HG02973 (cell line): Measurements from ENCODE around the gene MCCC2.
"Not testable (repeated sequence)": the region's sequence is repeated elsewhere in the genome, so short reads cannot be mapped to it uniquely, and the experiment has no call there.

Source experiments
- ATAC-seq: cut with Tn5 transposase; IDR thresholded peaks from one replicate; pipeline ENCODE4 v1.9.1; 2021; ENCODE audit warnings: moderate library complexity; ENCODE audit not compliant: unreplicated experiment

The MCCC2 gene

GRCh38 chr5:71658916-71659662, 71.9 kb downstream of the MCCC2 start:
- ATAC-seq, result no peak

- ATAC-seq, result no peak
Measured at GRCh38 chr5:71662381-71662780, 75.2 kb downstream of the MCCC2 start.

GRCh38 chr5:71663191-71663969, 76.2 kb downstream of the MCCC2 start:
- ATAC-seq, result no peak

- not testable (repeated sequence) for ATAC-seq
Measured at GRCh38 chr5:71664615-71665014, 77.5 kb downstream of the MCCC2 start.

GRCh38 chr5:71666321-71666720, 79.2 kb downstream of the MCCC2 start:
- ATAC-seq, result no peak

- ATAC-seq, result no peak
Measured at GRCh38 chr5:71677977-71678376, 90.8 kb downstream of the MCCC2 start.

GRCh38 chr5:71679714-71680113, 92.6 kb downstream of the MCCC2 start:
- ATAC-seq, result no peak

- ATAC-seq, result no peak
Measured at GRCh38 chr5:71680510-71680909, 93.4 kb downstream of the MCCC2 start.

GRCh38 chr5:71681296-71681695, 94.2 kb downstream of the MCCC2 start:
- no peak for ATAC-seq

- ATAC-seq, result no peak
Measured at GRCh38 chr5:71684309-71684708, 97.2 kb downstream of the MCCC2 start.

- no peak for ATAC-seq
Measured at GRCh38 chr5:71693828-71694427, 106.8 kb downstream of the MCCC2 start.

- ATAC-seq, result no peak
Measured at GRCh38 chr5:71695071-71695470, 107.9 kb downstream of the MCCC2 start.

- ATAC-seq, result no peak
Measured at GRCh38 chr5:71695595-71695994, 108.5 kb downstream of the MCCC2 start.

GRCh38 chr5:71697967-71698366, 110.8 kb downstream of the MCCC2 start:
- no peak for ATAC-seq

GRCh38 chr5:71699233-71699632, 112.1 kb downstream of the MCCC2 start:
- ATAC-seq, result no peak

- no peak for ATAC-seq
Measured at GRCh38 chr5:71699751-71700150, 112.6 kb downstream of the MCCC2 start.

- no peak for ATAC-seq
Measured at GRCh38 chr5:71700803-71701202, 113.7 kb downstream of the MCCC2 start.

- ATAC-seq, result no peak
Measured at GRCh38 chr5:71701407-71701806, 114.3 kb downstream of the MCCC2 start.

GRCh38 chr5:71703941-71704340, 116.8 kb downstream of the MCCC2 start:
- ATAC-seq, result no peak

- ATAC-seq, result no peak
Measured at GRCh38 chr5:71705421-71705820, 118.3 kb downstream of the MCCC2 start.

GRCh38 chr5:71706906-71707305, 119.8 kb downstream of the MCCC2 start:
- no peak for ATAC-seq
